Endothelial cell (in vitro differentiated cells): ENCODE results near the gene CLDN7. TPM values are rescaled to one million over a fixed set of nuclear protein-coding genes. Genes with fewer than 3 reads are reported as not detected.

Source experiments
- DNase-seq: peaks from one replicate; pipeline ENCODE4 v3.0.0; 2021; ENCODE audit warnings: low spot score
- H3K27ac Mint-ChIP-seq: one replicate; pipeline ENCODE4 v1.8.0; 2021; ENCODE audit warnings: mixed read lengths, inconsistent platforms; ENCODE audit not compliant: unreplicated experiment
- H3K27me3 Mint-ChIP-seq: one replicate; pipeline ENCODE4 v1.8.0; 2021; ENCODE audit warnings: mild to moderate bottlenecking, moderate library complexity, mixed read lengths, inconsistent platforms; ENCODE audit not compliant: unreplicated experiment
- H3K36me3 Mint-ChIP-seq: one replicate; pipeline ENCODE4 v1.8.0; 2021; ENCODE audit warnings: mild to moderate bottlenecking, low read depth, mixed read lengths, inconsistent platforms; ENCODE audit not compliant: unreplicated experiment
- H3K4me1 Mint-ChIP-seq: one replicate; pipeline ENCODE4 v1.8.0; 2021; ENCODE audit warnings: mild to moderate bottlenecking, mixed read lengths, inconsistent platforms; ENCODE audit not compliant: unreplicated experiment
- H3K4me3 Mint-ChIP-seq: one replicate; pipeline ENCODE4 v1.8.0; 2021; ENCODE audit warnings: mild to moderate bottlenecking, mixed read lengths, inconsistent platforms; ENCODE audit not compliant: unreplicated experiment
- H3K9me3 Mint-ChIP-seq: one replicate; pipeline ENCODE4 v1.8.0; 2021; ENCODE audit warnings: mixed read lengths, inconsistent platforms; ENCODE audit not compliant: unreplicated experiment
- CTCF ChIP-seq: fragments of 200-600 bp; sonication (generic); IDR thresholded peaks from one replicate; pipeline ENCODE4 v1.5.0; 2021; ENCODE audit warnings: antibody characterized with exemption; ENCODE audit not compliant: unreplicated experiment
- total RNA-seq: library from RNA; stranded (reverse); fragmentation: NEBNext Ultra II Directional; extraction: Animal tissue kit (Norgen Biotek cat#: 25700); gene quantifications from one replicate; pipeline ENCODE4 v1.2.1, GENCODE V29; 2021; ENCODE audit not compliant: unreplicated experiment

The CLDN7 gene
- total RNA-seq, 1 donor from 2014 or later = 65.7 TPM

- Mint-ChIP-seq H3K36me3 (peaks cover 14% of the 10 kb centered on the region), H3K9me3 (no peaks in the 10 kb centered on the region), H3K4me1 (peaks cover 17% of the 10 kb centered on the region), H3K4me3 (no peak overlapping the region), H3K27ac (no peak overlapping the region), H3K27me3 (peaks cover 11% of the 10 kb centered on the region)
- DNase-seq = peak; percentile 31
- TF ChIP-seq CTCF = no peak
Measured at GRCh38 chr17:7260651-7261378, 1.5 kb downstream of the CLDN7 start.

GRCh38 chr17:7260151-7260550 lies 2.1 kb downstream of the CLDN7 start:
- H3K4me1 Mint-ChIP-seq = peaks cover 17% of the 10 kb centered on the region
- peaks cover 14% of the 10 kb centered on the region for H3K36me3 Mint-ChIP-seq
- peaks cover 11% of the 10 kb centered on the region for H3K27me3 Mint-ChIP-seq
- H3K9me3 Mint-ChIP-seq = no peaks in the 10 kb centered on the region
- H3K4me3 Mint-ChIP-seq = peak overlapping the region; percentile 73
- no peak overlapping the region for H3K27ac Mint-ChIP-seq
- no peak for TF ChIP-seq CTCF
- no peak for DNase-seq

GRCh38 chr17:7259555-7259889 lies 2.8 kb downstream of the CLDN7 start:
- no peak for TF ChIP-seq CTCF
- Mint-ChIP-seq H3K4me1 (peaks cover 17% of the 10 kb centered on the region), H3K27me3 (peaks cover 12% of the 10 kb centered on the region), H3K9me3 (no peaks in the 10 kb centered on the region), H3K27ac (peak overlapping the region; percentile 57), H3K4me3 (peak overlapping the region; percentile 42), H3K36me3 (peaks cover 19% of the 10 kb centered on the region)
- DNase-seq = no peak

- H3K4me1 Mint-ChIP-seq = peaks cover 16% of the 10 kb centered on the region
- DNase-seq = no peak
Measured at GRCh38 chr17:7258731-7259554, 3.3 kb downstream of the CLDN7 start.

More at GRCh38 chr17:7258731-7259554, 3.3 kb downstream of the CLDN7 start:
- Mint-ChIP-seq H3K27ac (peak overlapping the region; percentile 57), H3K9me3 (no peaks in the 10 kb centered on the region), H3K27me3 (peaks cover 12% of the 10 kb centered on the region), H3K4me3 (no peak overlapping the region), H3K36me3 (peaks cover 20% of the 10 kb centered on the region)
- no peak for TF ChIP-seq CTCF
